A549 treated with RU486 at 1 μM for 4 hours (cell line): ENCODE data around the gene ADGRE3. TPM values are rescaled to one million over a fixed set of nuclear protein-coding genes. Genes with fewer than 3 reads are reported as not detected.

ENCODE experiments used
- total RNA-seq: library from RNA; stranded (reverse); fragments of 200-300 nt; extraction: Qiagen RNA extraction; gene quantifications from 5 replicates; pipeline ENCODE4 v1.2.3, GENCODE V29; 2022; ENCODE audit warnings: low read depth

Gene ADGRE3
- not detected in 5 replicates for total RNA-seq

GRCh38 chr19:14674764-14675163 lies at the start of gene ADGRE3:
TSS of gene ADGRE3 (minus strand) at chr19:14674844. CDS start at chr19:14674770, 74 bp downstream.

GRCh38 chr19:14689598-14690503 lies 15.2 kb upstream of the ADGRE3 start, which contains the start of gene ZNF333:
TSS of gene ZNF333 (plus strand) at chr19:14690048. CDS start at chr19:14693492, 3,444 bp downstream.

GRCh38 chr19:14582894-14583340 lies 91.7 kb downstream of the ADGRE3 start, which contains the start of gene CLEC17A:
TSS of gene CLEC17A (plus strand) at chr19:14583084. CDS start at chr19:14583161, 77 bp downstream.

GRCh38 chr19:14571695-14572490 lies 102.8 kb downstream of the ADGRE3 start, which contains the start of gene NDUFB7:
TSS of gene NDUFB7 (minus strand) at chr19:14572066. CDS start at chr19:14572000, 66 bp downstream.

Other genes starting within 250 kb of the ADGRE3 start
- gene PKN1, start 241.5 kb downstream of the ADGRE3 start, total RNA-seq: 58.3 to 71.4 TPM (median 69.8 TPM) in 5 replicates
- gene PTGER1, start 199.5 kb downstream of the ADGRE3 start, total RNA-seq: not detected in 5 replicates
- 75.6 to 126 TPM (median 109 TPM) in 5 replicates for gene GIPC1, start 178.7 kb downstream of the ADGRE3 start, total RNA-seq
- 109 to 171 TPM (median 135 TPM) in 5 replicates for gene DNAJB1, start 156.4 kb downstream of the ADGRE3 start, total RNA-seq
- gene TECR, start 145.2 kb downstream of the ADGRE3 start, total RNA-seq: 143 to 193 TPM (median 183 TPM) in 5 replicates
- 156 to 212 TPM (median 190 TPM) in 5 replicates for gene NDUFB7, start 102.8 kb downstream of the ADGRE3 start, total RNA-seq
- gene CLEC17A, start 91.8 kb downstream of the ADGRE3 start, total RNA-seq: 0.13 TPM in 1 of 5 replicates, not detected in the others
- 1.9 to 4.0 TPM (median 3.0 TPM) in 5 replicates for gene ZNF333, start 15.2 kb upstream of the ADGRE3 start, total RNA-seq
- 0.39 to 1.0 TPM (median 0.65 TPM) in 5 replicates for gene ADGRE2, start 103.7 kb upstream of the ADGRE3 start, total RNA-seq
- gene OR7A5, start 160.3 kb upstream of the ADGRE3 start, total RNA-seq: not detected in 5 replicates
- gene OR7C1, start 160.3 kb upstream of the ADGRE3 start, total RNA-seq: not detected in 5 replicates
- gene OR7A10, start 174.1 kb upstream of the ADGRE3 start, total RNA-seq: not detected in 5 replicates
- gene OR7A17, start 211.3 kb upstream of the ADGRE3 start, total RNA-seq: not detected in 5 replicates